ENCODE results near the gene IGSF21.

IGSF21 gene

GRCh38 chr1:18373882-18374493 lies 266.4 kb downstream of the IGSF21 start:
- no peak overlapping the region for H3K27ac ChIP-seq
- DNase-seq (ENCODE audit: low read depth, low spot score) = no peak

GRCh38 chr1:18376661-18377060 lies 269.1 kb downstream of the IGSF21 start:
- no peak for DNase-seq (ENCODE audit: low read depth, low spot score)
- no peak overlapping the region for H3K27ac ChIP-seq

GRCh38 chr1:18380288-18380687 lies 272.7 kb downstream of the IGSF21 start:
- no peak overlapping the region for H3K27ac ChIP-seq
- DNase-seq (ENCODE audit: low read depth, low spot score) = no peak

DNA sequence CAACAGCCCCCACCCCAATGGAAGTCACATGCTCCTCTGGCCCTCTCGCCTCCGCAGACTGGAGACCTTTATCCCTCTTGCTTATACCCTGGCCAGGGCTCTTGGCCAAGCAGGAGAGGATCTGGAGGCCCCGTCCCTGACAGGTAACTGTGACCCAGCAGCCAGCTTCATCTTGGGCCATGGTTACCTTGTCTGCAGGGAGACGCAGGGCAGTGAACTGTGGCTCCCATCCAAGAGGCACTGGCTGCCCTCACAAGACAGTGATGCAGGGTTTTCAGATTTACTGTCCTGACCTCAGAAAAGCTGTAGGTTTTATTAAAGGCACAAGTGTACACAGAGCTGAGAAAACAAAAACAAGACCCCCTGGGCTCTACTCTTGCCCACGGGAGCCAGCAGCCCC lies 276.5 kb downstream of the IGSF21 start:
- no peak for DNase-seq (ENCODE audit: low read depth, low spot score)
- no peak overlapping the region for H3K27ac ChIP-seq

- no peak for DNase-seq (ENCODE audit: low read depth, low spot score)
These were observed 276.9 kb downstream of the IGSF21 start for GRCh38 chr1:18384471-18384870.

DNA sequence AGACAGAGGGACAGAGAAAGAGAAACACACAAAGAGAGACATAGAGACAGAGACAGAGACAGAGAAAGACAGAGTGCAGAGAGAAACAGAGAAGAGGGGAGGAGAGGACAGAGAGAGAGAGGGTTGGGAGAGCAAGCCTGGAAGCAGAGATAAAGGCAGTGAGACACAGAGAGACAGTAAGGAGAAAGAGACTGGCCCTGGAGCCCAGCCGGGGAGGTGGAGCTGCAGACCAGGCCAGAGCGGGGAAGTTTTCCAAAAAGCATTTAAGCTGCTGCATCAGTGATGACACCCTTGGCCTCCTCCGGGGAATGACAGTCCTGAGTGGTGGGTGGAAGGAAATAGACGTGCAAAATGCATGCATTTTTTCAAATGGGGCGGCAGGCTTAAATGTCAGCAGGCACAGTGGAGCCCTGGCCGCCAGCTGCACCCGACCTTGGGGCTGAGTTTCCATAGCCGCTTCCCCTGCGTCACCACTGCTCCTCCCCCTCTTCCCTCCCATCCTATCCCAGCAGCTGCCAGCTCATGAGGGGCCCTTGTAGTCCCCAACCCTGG lies 277.7 kb downstream of the IGSF21 start:
- no peak for DNase-seq (ENCODE audit: low read depth, low spot score)
- H3K27ac ChIP-seq = no peak overlapping the region

More at GRCh38 chr1:18384471-18384870, 276.9 kb downstream of the IGSF21 start:
- H3K27ac ChIP-seq = no peak overlapping the region

DNA sequence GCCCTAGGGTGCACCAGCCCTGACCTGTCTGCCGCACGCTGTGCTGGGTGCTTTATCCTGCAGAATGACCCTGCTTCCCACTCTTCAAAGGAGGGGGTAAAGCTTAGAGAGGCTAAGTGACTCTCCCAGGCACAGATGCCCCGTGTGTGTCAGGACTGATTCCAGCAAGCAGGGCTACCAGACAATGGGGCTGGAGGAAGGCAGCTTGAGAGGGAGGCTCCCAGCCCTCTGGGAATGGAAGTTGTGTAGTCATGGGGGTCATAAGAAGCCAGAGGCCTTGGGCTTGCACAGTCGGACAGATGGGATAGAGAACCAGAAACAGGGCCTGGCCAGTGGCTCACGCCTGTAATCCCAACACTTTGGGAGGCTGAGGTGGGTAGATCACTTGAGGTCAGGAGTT lies 279.0 kb downstream of the IGSF21 start:
- DNase-seq (ENCODE audit: low read depth, low spot score) = no peak
- no peak overlapping the region for H3K27ac ChIP-seq

- no peak for DNase-seq (ENCODE audit: low read depth, low spot score)
- H3K27ac ChIP-seq = no peak overlapping the region
These were observed 279.7 kb downstream of the IGSF21 start for GRCh38 chr1:18387307-18387706.

GRCh38 chr1:18390953-18391352 lies 283.4 kb downstream of the IGSF21 start:
- no peak overlapping the region for H3K27ac ChIP-seq
- DNase-seq (ENCODE audit: low read depth, low spot score) = no peak

GRCh38 chr1:18394563-18395156 lies 287.1 kb downstream of the IGSF21 start:
- no peak for DNase-seq (ENCODE audit: low read depth, low spot score)
- H3K27ac ChIP-seq = no peak overlapping the region

GRCh38 chr1:18396247-18396980 lies 288.8 kb downstream of the IGSF21 start:
- DNase-seq (ENCODE audit: low read depth, low spot score) = peak; percentile 3
- no peak overlapping the region for H3K27ac ChIP-seq

GRCh38 chr1:18397641-18398040 lies 290.0 kb downstream of the IGSF21 start:
- no peak overlapping the region for H3K27ac ChIP-seq
- no peak for DNase-seq (ENCODE audit: low read depth, low spot score)

GRCh38 chr1:18398791-18399530 lies 291.4 kb downstream of the IGSF21 start:
- H3K27ac ChIP-seq = no peak overlapping the region
- no peak for DNase-seq (ENCODE audit: low read depth, low spot score)

- H3K27ac ChIP-seq = no peak overlapping the region
- no peak for DNase-seq (ENCODE audit: low read depth, low spot score)
These were observed 292.9 kb downstream of the IGSF21 start for GRCh38 chr1:18400347-18401102.

GRCh38 chr1:18401921-18402320 lies 294.3 kb downstream of the IGSF21 start:
- H3K27ac ChIP-seq = no peak overlapping the region
- DNase-seq (ENCODE audit: low read depth, low spot score) = no peak

- no peak for DNase-seq (ENCODE audit: low read depth, low spot score)
- H3K27ac ChIP-seq = no peak overlapping the region
These were observed 296.9 kb downstream of the IGSF21 start for GRCh38 chr1:18404460-18404859.

DNA sequence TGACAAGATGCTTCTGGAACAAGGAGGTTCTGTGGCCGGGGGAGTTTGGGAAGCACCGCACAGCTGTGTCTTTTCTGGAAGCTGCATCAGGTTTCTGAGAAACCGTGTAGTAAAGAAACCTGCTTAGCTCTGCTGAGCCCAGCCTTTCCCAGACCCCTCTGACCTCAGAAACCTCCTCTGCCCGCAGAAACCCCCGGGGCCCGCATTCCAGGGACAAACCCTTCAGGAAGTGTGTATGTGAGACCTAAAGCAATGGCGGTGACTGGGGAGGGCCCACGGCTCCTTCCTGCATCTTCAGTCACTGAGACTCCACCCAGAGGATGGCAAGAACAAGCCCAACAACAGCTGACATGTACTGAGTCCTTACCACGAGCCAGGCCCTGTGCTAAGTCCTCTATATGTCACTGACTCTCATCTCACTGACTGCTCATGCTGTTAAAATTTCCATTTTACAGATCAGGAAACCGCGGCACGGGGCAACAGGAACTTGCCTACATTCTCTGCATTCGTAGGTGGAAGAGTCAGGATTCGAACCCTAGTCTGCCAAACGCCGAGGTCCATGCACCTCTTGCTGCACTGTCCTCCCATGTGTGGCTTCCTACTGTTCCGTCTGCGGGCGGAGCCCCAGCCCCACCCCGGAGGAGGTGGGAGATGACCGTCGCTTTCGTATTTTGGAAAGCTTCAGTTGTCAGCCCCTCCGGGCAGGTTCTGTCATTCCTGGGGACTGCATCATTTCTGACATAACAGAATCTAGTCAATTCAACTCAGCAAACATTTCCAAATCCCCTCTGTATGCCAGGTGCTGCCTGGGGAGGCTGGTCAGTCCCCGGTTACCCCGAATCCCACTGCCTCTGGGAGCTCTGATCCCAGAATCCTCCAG lies 299.8 kb downstream of the IGSF21 start:
- DNase-seq (ENCODE audit: low read depth, low spot score) = no peak
- no peak overlapping the region for H3K27ac ChIP-seq

GRCh38 chr1:18408656-18409370 lies 301.2 kb downstream of the IGSF21 start:
- no peak overlapping the region for H3K27ac ChIP-seq
- DNase-seq (ENCODE audit: low read depth, low spot score) = no peak

Measured in epithelial cell of prostate (primary cell).